HEK293T (cell line): ENCODE results near the gene CRYBG3.

Source experiments
- CTCF ChIA-PET: fragments of 350-600 bp; formaldehyde crosslinking; extraction: SDS; loops from one replicate; lab custom pipeline; 2021; ENCODE audit warnings: antibody characterized with exemption, inconsistent platforms; lab: Yijun Ruan, JAX
- POLR2A ChIA-PET: fragments of 350-600 bp; formaldehyde crosslinking; extraction: SDS; loops from one replicate; lab custom pipeline; 2020; ENCODE audit warnings: antibody characterized with exemption, inconsistent platforms; lab: Yijun Ruan, JAX
- DNase-seq: peaks from one replicate; pipeline ENCODE4 v3.0.0; 2012; ENCODE audit warnings: mixed read lengths; ENCODE audit errors: extremely low spot score
- ARNT ChIP-seq: fragments of 450-650 bp; IDR thresholded peaks from 2 replicates; pipeline ENCODE4 v1.6.1; 2017; ENCODE audit warnings: mild to moderate bottlenecking
- BHLHE40 ChIP-seq: fragments of 450-650 bp; IDR thresholded peaks from 2 replicates; pipeline ENCODE4 v1.6.1; 2016; ENCODE audit warnings: mild to moderate bottlenecking, moderate library complexity, borderline replicate concordance
- CTBP1 ChIP-seq: fragments of 450-650 bp; IDR thresholded peaks from 2 replicates; pipeline ENCODE4 v1.6.1; 2016; ENCODE audit warnings: borderline replicate concordance
- ELF4 ChIP-seq: fragments of 450-650 bp; IDR thresholded peaks from 2 replicates; pipeline ENCODE4 v1.6.1; 2017; ENCODE audit warnings: antibody characterized with exemption
- FOXA1 ChIP-seq: fragments of 450-650 bp; IDR thresholded peaks from 2 replicates; pipeline ENCODE4 v1.6.1; 2016; ENCODE audit warnings: mild to moderate bottlenecking
- FOXK2 ChIP-seq: fragments of 450-650 bp; IDR thresholded peaks from 2 replicates; pipeline ENCODE4 v1.6.1; 2016; ENCODE audit warnings: mild to moderate bottlenecking
- FOXM1 ChIP-seq: fragments of 450-650 bp; IDR thresholded peaks from 2 replicates; pipeline ENCODE4 v1.6.1; 2017; ENCODE audit warnings: mild to moderate bottlenecking, borderline replicate concordance
- HDGF ChIP-seq: fragments of 450-650 bp; IDR thresholded peaks from 2 replicates; pipeline ENCODE4 v1.6.1; 2017; ENCODE audit warnings: antibody characterized with exemption, borderline replicate concordance
- L3MBTL2 ChIP-seq: fragments of 450-650 bp; conservative IDR thresholded peaks from 2 replicates; pipeline ENCODE4 v1.6.1; 2016; ENCODE audit warnings: mild to moderate bottlenecking
- LEF1 ChIP-seq: fragments of 450-650 bp; IDR thresholded peaks from 2 replicates; pipeline ENCODE4 v1.6.1; 2017; ENCODE audit warnings: mild to moderate bottlenecking, borderline replicate concordance
- NFRKB ChIP-seq: fragments of 450-650 bp; IDR thresholded peaks from 2 replicates; pipeline ENCODE4 v1.6.1; 2016; ENCODE audit warnings: mild to moderate bottlenecking, moderate library complexity
- SP1 ChIP-seq: fragments of 450-650 bp; IDR thresholded peaks from 2 replicates; pipeline ENCODE4 v1.6.1; 2017
- SUZ12 ChIP-seq: fragments of 450-650 bp; IDR thresholded peaks from 2 replicates; pipeline ENCODE4 v1.6.1; 2016; ENCODE audit warnings: mild to moderate bottlenecking
- TARDBP ChIP-seq: fragments of 450-650 bp; IDR thresholded peaks from 2 replicates; pipeline ENCODE4 v1.6.1; 2016
- ZNF384 ChIP-seq: fragments of 450-650 bp; IDR thresholded peaks from 2 replicates; pipeline ENCODE4 v1.6.1; 2016
- TF ChIP-seq, protein P1 (sequence below): fragments of 450-650 bp; IDR thresholded peaks from 2 replicates; pipeline ENCODE4 v1.6.1; 2016

CRYBG3 gene

DNA sequence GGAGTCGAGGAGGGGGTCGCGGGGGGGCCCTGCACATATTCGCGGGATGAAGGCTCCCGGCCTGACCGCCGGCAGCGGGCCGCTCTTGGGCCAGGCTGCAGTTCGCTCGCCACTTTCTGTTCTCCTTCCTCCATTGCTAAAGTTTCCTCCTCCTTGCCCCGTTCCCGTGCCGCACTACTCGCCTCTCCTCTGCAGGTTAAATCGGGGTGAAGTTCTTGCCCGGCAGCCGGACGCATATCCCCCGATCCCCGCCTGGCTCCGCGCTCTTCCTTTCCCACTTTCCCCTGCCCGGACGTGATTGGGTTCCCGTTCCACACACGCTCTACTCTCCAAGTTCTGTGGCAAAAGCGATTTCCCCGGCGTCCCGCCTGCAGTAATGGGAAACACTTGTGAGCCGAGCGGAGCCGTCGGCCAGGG, 556 bp downstream of the CRYBG3 start:
- TF ChIP-seq SP1 (no peak), LEF1 (no peak), FOXM1 (no peak), FOXA1 (no peak), FOXK2 (no peak), L3MBTL2 (no peak)
- CTCF ChIA-PET = interaction anchor here (1.1 kb wide), 1 partner anchor 139 kb away, joined by 4 read pairs; no protein-coding TSS in a partner anchor
- POLR2A ChIA-PET = interaction anchor here (2.1 kb wide), 1 partner anchor 58 kb away, joined by 7 read pairs; the partner anchor contains the start of gene ARL6
- DNase-seq = peak; percentile 34

DNA sequence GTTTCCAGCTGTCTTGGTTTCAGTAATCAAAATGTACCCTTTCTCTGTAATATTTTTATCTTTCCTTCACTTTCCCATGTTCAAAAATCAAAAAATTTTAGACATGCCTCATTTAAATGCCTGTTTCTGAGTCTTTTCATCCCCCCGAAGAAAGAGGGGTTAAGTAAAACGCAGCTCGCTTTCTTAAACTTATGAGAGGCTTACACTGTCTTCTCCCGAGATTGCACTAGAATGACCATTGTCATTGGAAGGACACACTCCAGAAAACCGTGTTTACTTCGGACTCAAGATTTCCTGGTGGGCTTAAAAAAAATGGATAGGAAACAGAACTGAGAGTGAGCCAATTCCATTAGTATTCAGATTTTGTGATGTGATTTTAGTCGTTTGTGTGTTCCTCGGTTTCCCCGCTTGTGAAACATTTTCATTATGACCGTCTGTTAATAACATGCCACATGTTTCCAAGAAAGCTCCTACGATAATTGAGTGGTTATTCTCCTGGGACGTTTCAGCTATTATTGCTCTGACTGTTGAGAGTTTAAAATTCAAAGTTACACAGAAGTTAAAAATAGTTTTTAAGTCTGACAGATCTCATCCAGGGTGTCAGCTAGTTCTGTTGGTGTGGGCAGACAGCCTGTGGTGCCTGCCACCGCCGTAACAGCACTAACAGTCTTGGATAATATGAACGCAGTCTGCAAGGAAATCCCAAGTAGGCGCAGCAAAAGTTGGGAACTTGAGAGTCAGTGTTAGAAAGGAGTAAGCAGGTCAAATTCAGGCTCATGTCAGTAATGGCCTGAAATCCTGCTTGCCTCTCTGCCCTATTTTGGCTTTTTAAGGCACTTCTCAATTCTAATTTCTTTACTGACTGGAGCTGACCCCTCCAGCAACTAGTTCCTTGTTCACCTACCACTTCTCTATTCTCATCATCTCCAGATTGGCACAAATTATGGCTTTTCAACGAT, 1.5 kb downstream of the CRYBG3 start:
- ChIA-PET POLR2A (interaction anchor here (1.2 kb wide), 1 partner anchor 59 kb away, joined by 3 read pairs; the partner anchor contains the start of gene ARL6), CTCF (no interaction called here)
- no peak for TF ChIP-seq HDGF
- no peak for TF ChIP-seq BHLHE40
- TF ChIP-seq CTBP1 = no peak
- TF ChIP-seq ELF4 = no peak
- TF ChIP-seq NFRKB = no peak
- TF ChIP-seq ARNT = no peak
- no peak for TF ChIP-seq TARDBP
- TF ChIP-seq, protein P1, sequence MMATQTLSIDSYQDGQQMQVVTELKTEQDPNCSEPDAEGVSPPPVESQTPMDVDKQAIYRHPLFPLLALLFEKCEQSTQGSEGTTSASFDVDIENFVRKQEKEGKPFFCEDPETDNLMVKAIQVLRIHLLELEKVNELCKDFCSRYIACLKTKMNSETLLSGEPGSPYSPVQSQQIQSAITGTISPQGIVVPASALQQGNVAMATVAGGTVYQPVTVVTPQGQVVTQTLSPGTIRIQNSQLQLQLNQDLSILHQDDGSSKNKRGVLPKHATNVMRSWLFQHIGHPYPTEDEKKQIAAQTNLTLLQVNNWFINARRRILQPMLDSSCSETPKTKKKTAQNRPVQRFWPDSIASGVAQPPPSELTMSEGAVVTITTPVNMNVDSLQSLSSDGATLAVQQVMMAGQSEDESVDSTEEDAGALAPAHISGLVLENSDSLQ = no peak
- no peak for TF ChIP-seq ZNF384
- TF ChIP-seq FOXK2 = no peak
- no peak for TF ChIP-seq FOXA1
- no peak for TF ChIP-seq SUZ12
- TF ChIP-seq LEF1 = no peak
- no peak for TF ChIP-seq L3MBTL2
- TF ChIP-seq FOXM1 = no peak
- TF ChIP-seq SP1 = no peak
- no peak for DNase-seq

DNA sequence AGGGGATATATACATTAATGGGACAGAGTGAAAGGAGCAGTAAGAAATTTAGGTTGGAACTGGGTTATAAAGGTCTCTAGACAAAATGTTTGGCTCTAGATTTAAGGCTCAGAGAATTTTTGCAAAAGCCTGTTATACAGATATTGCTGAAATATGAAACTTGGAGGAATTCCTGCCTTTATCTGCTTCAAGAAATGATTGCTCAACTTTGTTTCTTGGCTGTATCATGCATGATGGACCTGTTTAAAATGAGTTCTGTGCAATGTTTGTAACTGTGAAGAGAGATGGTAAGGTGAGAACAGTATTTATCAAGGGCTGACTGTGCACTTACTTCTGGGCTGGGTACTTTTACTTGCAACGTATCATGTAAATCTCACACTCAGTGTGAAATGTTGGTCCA, 3.3 kb downstream of the CRYBG3 start:
- DNase-seq = no peak
- ChIA-PET CTCF (no interaction called here), POLR2A (no interaction called here)
- TF ChIP-seq FOXM1 (no peak), CTBP1 (no peak), ARNT (no peak), L3MBTL2 (no peak), LEF1 (no peak), HDGF (no peak), NFRKB (no peak), ELF4 (no peak), ZNF384 (no peak), SP1 (no peak), FOXK2 (no peak), BHLHE40 (no peak), SUZ12 (no peak), FOXA1 (no peak), TARDBP (no peak)
- TF ChIP-seq, protein P1 = no peak

DNA sequence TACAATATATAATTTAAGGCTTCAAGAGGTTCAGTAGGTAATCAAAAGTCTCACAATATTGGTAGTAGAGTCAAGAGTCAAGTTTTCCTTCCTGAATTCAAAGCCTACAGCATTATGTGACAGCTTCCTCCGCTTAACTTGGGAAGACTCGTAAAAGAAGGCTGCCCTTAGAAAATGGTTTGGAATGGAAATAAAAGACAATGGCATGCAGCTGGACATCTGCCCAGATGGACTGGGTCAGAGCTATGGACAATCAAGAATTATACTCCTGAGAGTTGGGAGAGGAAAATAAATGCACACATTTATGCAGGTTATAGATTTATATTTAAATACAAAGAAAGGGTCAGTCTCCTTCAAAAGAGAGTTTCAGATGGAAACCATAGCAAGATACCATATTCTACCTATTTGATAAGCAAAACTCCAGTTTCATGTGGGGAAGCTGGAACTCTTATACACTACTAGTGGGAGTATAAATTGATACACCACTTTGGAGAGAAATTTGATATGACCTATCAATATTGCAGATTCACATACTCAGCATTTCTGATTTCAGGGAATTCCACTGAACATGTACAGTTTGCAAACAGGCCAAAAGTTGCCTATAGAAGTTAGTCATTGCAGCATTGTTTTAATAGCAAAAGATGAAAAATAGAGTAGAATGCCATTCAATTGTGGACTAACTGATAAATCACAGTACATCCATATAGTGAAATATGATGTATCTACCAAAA, 6.1 kb downstream of the CRYBG3 start:
- POLR2A ChIA-PET = interaction anchor here (1.0 kb wide), 1 partner anchor 64 kb away, joined by 3 read pairs; the partner anchor contains the start of gene ARL6
- no peak for DNase-seq
- CTCF ChIA-PET = interaction anchor here (0.7 kb wide), 1 partner anchor 41 kb away, joined by 5 read pairs; no protein-coding TSS in a partner anchor
- TF ChIP-seq SUZ12 = no peak
- TF ChIP-seq CTBP1 = no peak
- TF ChIP-seq ZNF384 = no peak
- TF ChIP-seq L3MBTL2 = no peak
- TF ChIP-seq, protein P1 = no peak
- no peak for TF ChIP-seq HDGF
- no peak for TF ChIP-seq FOXA1
- TF ChIP-seq FOXK2 = no peak
- no peak for TF ChIP-seq TARDBP
- no peak for TF ChIP-seq SP1
- no peak for TF ChIP-seq ELF4
- no peak for TF ChIP-seq ARNT
- no peak for TF ChIP-seq LEF1
- no peak for TF ChIP-seq FOXM1

DNA sequence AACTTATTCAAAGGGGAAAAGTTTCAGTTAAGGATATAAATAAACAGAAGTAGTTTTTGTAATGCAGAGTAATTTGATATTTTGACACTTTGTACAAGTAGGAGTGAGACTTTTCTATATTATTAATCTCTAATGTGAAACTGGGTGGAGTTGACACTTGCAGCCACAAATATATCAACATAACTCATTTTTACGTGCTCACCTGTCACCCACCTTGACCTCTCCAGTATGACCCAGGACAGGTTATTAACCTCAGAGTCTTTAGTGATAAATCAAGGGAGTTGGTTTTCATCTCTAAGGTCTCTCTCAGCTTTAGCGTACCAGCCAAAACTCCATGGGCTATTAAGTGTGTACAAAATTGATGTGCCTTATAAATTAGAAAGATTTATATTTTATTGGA, 7.4 kb downstream of the CRYBG3 start:
- ChIA-PET CTCF (no interaction called here), POLR2A (no interaction called here)
- DNase-seq = no peak
- TF ChIP-seq, protein P1 = peak; percentile 74
- TF ChIP-seq L3MBTL2 = no peak
